Measurements from ENCODE around the gene SLC16A4. TPM values are rescaled to one million over a fixed set of nuclear protein-coding genes. Genes with fewer than 3 reads are reported as not detected.

Gene SLC16A4
- total RNA-seq, 1 experiment from 2014 or later = 8.0 TPM

- no peak for DNase-seq (ENCODE audit: low read depth)
Observed at GRCh38 chr1:110328274-110328673, 62.6 kb downstream of the SLC16A4 start.

DNA sequence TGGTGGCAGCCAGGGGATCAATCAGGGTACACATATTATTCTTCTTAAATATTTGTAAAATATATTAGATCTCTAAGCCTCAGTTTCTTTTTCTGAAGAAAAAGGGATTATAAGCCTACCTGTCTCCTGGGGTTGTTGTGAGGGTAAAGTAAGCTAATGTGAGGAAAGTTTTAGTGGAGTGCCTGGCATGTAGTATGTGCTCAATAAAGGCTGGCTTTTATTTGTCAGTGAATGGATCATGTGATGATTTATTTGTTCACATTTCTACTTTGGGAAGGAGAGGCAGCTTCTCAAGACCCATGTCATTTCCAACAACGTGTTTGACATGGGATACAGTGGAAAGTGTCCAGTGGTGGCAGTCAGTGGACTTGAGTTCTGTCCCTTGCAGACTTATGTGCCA is 64.0 kb downstream of the SLC16A4 start:
- no peak for DNase-seq (ENCODE audit: low read depth)

- DNase-seq (ENCODE audit: low read depth) = no peak
Observed at GRCh38 chr1:110324667-110325066, 66.2 kb downstream of the SLC16A4 start.

DNA sequence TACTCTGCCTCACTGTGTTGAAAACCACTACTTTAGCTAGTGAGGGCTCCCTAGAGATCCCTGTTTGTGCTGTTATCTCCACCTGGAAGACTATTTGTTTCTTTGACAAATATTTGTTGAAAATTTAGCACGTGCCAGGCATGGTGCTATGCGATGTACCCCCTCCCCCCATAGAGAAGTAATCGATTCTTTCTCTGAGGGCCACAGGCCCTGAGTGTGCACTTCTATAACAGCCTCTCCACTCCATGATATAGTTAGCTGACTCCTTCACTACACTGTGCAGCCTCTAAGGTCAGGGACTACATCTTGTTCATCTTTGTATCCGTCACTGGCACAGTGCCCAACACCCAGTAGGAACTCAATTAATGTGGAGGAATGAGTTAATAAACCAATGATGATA is 69.0 kb downstream of the SLC16A4 start:
- DNase-seq (ENCODE audit: low read depth) = no peak

DNA sequence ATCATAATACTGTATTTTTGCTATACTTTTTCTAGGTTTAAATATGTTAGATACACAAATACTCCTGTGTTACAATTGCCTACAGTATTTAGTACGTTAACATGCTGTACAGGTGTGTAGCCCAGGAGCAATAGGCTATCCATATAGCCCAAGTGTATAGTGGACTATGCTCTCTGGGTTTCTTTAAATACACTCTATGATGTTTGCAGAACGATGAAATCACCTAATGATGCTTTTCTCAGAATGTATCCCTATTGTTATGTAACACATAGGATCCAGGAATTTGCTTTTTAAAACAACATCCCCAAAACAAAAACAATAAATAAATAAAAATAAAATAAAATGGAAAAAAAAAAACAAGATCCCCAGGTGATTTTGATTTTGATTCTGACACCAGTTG is 69.8 kb downstream of the SLC16A4 start:
- DNase-seq (ENCODE audit: low read depth) = no peak

- no peak for DNase-seq (ENCODE audit: low read depth)
Observed at GRCh38 chr1:110320168-110320518, 70.7 kb downstream of the SLC16A4 start.

DNA sequence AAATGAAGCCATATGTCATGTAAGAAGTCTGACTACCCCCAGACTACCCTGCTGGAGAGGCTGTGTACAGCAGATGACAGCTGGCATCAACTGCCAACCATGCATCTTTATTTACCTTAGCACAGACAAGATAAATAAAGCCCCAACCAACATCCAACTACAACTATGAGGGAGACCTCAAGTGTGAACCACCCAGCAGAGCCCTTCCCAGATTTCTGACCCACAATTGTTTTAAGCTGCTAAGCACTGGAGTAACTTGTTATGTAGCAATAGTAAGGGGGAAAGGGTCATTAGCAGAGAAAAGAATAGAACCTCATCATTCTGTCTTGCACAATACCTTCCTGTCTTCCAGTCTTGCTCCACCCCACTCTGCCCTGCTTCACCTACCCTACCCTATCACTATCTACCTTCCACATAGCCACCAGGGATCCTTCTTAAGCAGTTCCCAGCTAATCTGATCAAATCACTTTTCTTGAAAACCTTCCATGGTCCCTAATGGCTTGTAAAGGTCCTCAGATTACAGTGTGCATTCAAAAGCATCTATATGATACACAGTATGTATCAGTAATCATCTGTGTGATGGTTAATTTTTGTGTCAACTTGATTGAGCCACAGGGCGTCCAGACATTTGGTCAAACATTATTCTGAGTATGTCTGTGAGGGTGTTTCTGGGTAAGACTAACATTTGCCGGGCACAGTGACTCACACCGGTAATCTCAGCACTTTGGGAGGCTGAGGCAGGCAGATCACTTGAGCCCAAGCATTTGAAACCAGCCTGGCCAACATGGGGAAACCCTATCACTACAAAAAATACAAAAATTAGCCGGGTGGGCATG is 71.3 kb downstream of the SLC16A4 start:
- DNase-seq (ENCODE audit: low read depth) = no peak

DNA sequence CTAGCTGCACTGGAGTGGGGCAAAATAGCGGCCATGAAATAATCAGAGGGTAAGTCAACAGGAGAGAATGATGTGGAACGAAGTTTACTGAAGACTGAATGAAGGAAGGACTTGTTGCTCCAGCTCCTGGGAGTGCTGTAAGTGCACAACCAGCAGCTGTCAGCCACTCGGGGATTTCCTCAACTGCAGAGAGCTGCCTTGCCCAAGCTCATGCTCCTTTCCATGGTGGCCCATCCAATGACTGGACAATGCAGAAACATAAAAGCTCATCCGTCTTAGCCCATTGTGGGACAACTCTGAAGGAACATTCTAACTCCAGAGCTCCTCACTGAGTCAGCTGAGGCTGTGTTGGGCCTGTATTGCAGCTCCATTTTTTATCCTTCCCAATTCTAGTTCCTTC is 72.8 kb downstream of the SLC16A4 start:
- no peak for DNase-seq (ENCODE audit: low read depth)

DNA sequence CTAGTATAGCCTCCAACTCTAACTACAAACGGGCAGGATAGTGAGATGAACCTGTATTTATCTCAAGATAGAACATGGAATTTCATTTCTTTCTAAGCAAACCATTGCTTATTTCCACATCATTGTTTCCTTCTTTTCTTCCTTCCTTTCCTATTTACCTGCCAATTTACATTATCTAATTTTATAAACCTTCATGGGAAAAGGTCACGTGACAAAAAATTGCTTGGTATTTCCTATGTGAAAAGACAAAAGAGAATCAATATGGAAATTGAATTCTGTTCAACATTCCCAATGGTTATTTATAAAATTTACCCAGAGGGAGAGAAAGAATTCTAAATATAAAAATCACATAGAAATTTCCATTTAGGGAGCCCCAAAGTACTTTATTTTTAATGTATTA is 74.1 kb downstream of the SLC16A4 start:
- DNase-seq (ENCODE audit: low read depth) = no peak

Other genes with a start within 250 kb of the SLC16A4 start
- gene SLC6A17, start 240.5 kb downstream of the SLC16A4 start, total RNA-seq (2014; rRNA removed) = 0.23 and 0.38 TPM in 2 replicates
- gene KCNC4, start 180.7 kb downstream of the SLC16A4 start, total RNA-seq (2014; rRNA removed) = 0.46 and 0.51 TPM in 2 replicates
- 30.3 and 33.3 TPM in 2 replicates for gene RBM15, start 51.6 kb downstream of the SLC16A4 start, total RNA-seq (2014; rRNA removed)
- 101 and 116 TPM in 2 replicates for gene LAMTOR5, start 16.7 kb upstream of the SLC16A4 start, total RNA-seq (2014; rRNA removed)
- gene PROK1, start 60.1 kb upstream of the SLC16A4 start, total RNA-seq (2014; rRNA removed) = not detected in 2 replicates
- not detected in 2 replicates for gene KCNA10, start 128.1 kb upstream of the SLC16A4 start, total RNA-seq (2014; rRNA removed)
- gene KCNA2, start 215.3 kb upstream of the SLC16A4 start, total RNA-seq (2014; rRNA removed) = not detected in 2 replicates